Measurements from ENCODE around the gene IL6. TPM values are rescaled to one million over a fixed set of nuclear protein-coding genes. Genes with fewer than 3 reads are reported as not detected.
"Not testable (repeated sequence)": the region's sequence is repeated elsewhere in the genome, so short reads cannot be mapped to it uniquely, and the experiment has no call there.

IL6 gene
- polyA plus RNA-seq, 1 of the 3 experiments (the other 2 are of a cell fraction): 20.5 TPM

GRCh38 chr7:22703107-22703855 is 23.7 kb upstream of the IL6 start:
- DNase-seq, CTCF ChIA-PET: not testable (repeated sequence)

DNA sequence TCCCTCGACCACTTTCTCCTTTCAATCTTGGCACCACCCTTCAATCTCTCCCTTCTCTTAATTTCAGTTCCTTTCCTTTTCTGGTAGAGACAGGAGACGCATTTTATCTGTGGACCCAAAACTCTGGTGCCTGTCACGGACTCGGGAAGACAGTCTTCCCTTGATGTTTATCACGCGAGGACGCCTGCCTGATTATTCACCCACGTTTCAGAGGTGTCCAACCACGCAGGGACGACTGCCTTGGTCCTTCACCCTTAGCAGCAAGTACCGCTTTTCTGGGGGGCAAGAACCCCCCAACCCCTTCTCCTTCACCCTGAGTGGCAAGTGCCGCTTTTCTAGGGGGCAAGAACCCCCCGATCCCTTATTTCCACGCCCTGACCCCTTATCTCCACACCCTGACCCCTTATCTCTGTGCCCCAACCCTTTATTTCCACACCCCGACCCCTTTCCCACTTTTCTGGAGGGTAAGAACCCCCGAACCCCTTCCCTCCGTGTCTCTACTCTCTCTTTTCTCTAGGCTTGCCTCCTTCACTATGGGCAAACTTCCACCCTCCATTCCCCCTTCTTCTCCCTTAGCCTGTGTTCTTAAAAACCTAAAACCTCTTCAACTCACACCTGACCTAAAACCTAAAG is 22.9 kb upstream of the IL6 start:
- H3K9me3 ChIP-seq; DNase-seq; CTCF ChIA-PET; H3F3A ChIP-seq (replicated peaks; ENCODE audit: insufficient read depth); H4K20me1 ChIP-seq (ENCODE audit: insufficient read depth); H3K4me1 ChIP-seq (ENCODE audit: control insufficient read depth in 1 of 2, insufficient read depth in 2 of 2, low read depth in 1 of 2, low read length in 1 of 2); H3K36me3 ChIP-seq (replicated peaks in 1 of 2; ENCODE audit: control insufficient read depth in 1 of 2, insufficient read depth in 2 of 2, low read length in 1 of 2); H3K27ac ChIP-seq (ENCODE audit: low read depth in 2 of 2, low read length in 1 of 2); H3K9ac ChIP-seq; H3K9me2 ChIP-seq; H3K79me2 ChIP-seq (ENCODE audit: insufficient read depth); H3K4me3 ChIP-seq (ENCODE audit: low read depth in 2 of 2, low read length in 1 of 2); POLR2A ChIA-PET: not testable (repeated sequence)
- Histone ChIP-seq H2AFZ (ENCODE audit: low read depth) (0 out of 2 replicates have a peak overlapping the region, but pooled peaks have one; percentile 48), H3K4me2 (peak overlapping the region; percentile 23; the same call in 1 of the 2 replicates), H3K27me3 (ENCODE audit: insufficient read depth) (peaks cover 31% of the 10 kb centered on the region; the same call in 1 of the 2 replicates)
- WGBS (ENCODE audit: low lambda C conversion rate): 11% methylated on average over 17 of the region's 17 CpGs

More at GRCh38 chr7:22703107-22703855, 23.7 kb upstream of the IL6 start:
- H3K36me3 ChIP-seq (replicated peaks in 1 of 2; ENCODE audit: control insufficient read depth in 1 of 2, insufficient read depth in 2 of 2, low read length in 1 of 2); H3K9me2 ChIP-seq; H3K9ac ChIP-seq; H3F3A ChIP-seq (replicated peaks; ENCODE audit: insufficient read depth); H3K4me1 ChIP-seq (ENCODE audit: control insufficient read depth in 1 of 2, insufficient read depth in 2 of 2, low read depth in 1 of 2, low read length in 1 of 2); H3K79me2 ChIP-seq (ENCODE audit: insufficient read depth); POLR2A ChIA-PET; H3K9me3 ChIP-seq; H4K20me1 ChIP-seq (ENCODE audit: insufficient read depth); H3K4me3 ChIP-seq (ENCODE audit: low read depth in 2 of 2, low read length in 1 of 2); H3K4me2 ChIP-seq; H3K27ac ChIP-seq (ENCODE audit: low read depth in 2 of 2, low read length in 1 of 2): not testable (repeated sequence)
- Histone ChIP-seq H3K27me3 (ENCODE audit: insufficient read depth) (peaks cover 31% of the 10 kb centered on the region; the same call in 1 of the 2 replicates), H2AFZ (ENCODE audit: low read depth) (peak overlapping the region; percentile 7; the same call in 1 of the 2 replicates)
- WGBS (ENCODE audit: low lambda C conversion rate): 6% methylated on average over 9 of the region's 10 CpGs

DNA sequence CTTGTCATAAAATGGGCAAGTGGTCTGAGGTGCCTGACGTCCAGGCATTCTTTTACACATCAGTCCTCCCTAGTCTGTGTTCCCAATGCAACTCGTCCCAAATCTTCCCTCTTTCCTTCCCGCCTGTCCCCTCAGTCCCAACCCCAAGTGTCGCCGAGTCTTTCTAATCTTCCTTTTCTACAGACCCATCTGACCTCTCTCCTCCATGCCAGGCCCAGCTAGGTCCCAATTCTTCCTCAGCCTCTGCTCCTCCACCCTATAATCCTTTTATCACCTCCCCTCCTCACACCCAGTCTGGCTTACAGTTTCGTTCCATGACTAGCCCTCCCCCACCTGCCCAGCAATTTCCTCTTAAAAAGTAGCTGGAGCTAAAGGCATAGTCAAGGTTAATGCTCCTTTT is 22.3 kb upstream of the IL6 start:
- peaks cover 31% of the 10 kb centered on the region; the same call in 1 of the 2 replicates for H3K27me3 ChIP-seq (ENCODE audit: insufficient read depth)
- CTCF ChIA-PET: not testable (repeated sequence)

GRCh38 chr7:22705874-22706273 is 21.1 kb upstream of the IL6 start:
- H3K79me2 ChIP-seq (ENCODE audit: insufficient read depth); H3K4me1 ChIP-seq (ENCODE audit: control insufficient read depth in 1 of 2, insufficient read depth in 2 of 2, low read depth in 1 of 2, low read length in 1 of 2); H3K4me3 ChIP-seq (ENCODE audit: low read depth in 2 of 2, low read length in 1 of 2); H3K27ac ChIP-seq (ENCODE audit: low read depth in 2 of 2, low read length in 1 of 2); CTCF ChIA-PET; H3K36me3 ChIP-seq (replicated peaks in 1 of 2; ENCODE audit: control insufficient read depth in 1 of 2, insufficient read depth in 2 of 2, low read length in 1 of 2); H4K20me1 ChIP-seq (ENCODE audit: insufficient read depth); H3K9me3 ChIP-seq; H3K9ac ChIP-seq; POLR2A ChIA-PET; H3K9me2 ChIP-seq; DNase-seq; H3F3A ChIP-seq (replicated peaks; ENCODE audit: insufficient read depth); H3K4me2 ChIP-seq; H2AFZ ChIP-seq (ENCODE audit: low read depth): not testable (repeated sequence)
- H3K27me3 ChIP-seq (ENCODE audit: insufficient read depth): peaks cover 32% of the 10 kb centered on the region; the same call in 1 of the 2 replicates
- 22% methylated on average over 7 of the region's 7 CpGs for WGBS (ENCODE audit: low lambda C conversion rate)

More for the DNA sequence above, 22.3 kb upstream of the IL6 start:
- H4K20me1 ChIP-seq (ENCODE audit: insufficient read depth); H3K36me3 ChIP-seq (replicated peaks in 1 of 2; ENCODE audit: control insufficient read depth in 1 of 2, insufficient read depth in 2 of 2, low read length in 1 of 2); H2AFZ ChIP-seq (ENCODE audit: low read depth); DNase-seq; H3K27ac ChIP-seq (ENCODE audit: low read depth in 2 of 2, low read length in 1 of 2); H3K4me1 ChIP-seq (ENCODE audit: control insufficient read depth in 1 of 2, insufficient read depth in 2 of 2, low read depth in 1 of 2, low read length in 1 of 2); H3K9me3 ChIP-seq; H3F3A ChIP-seq (replicated peaks; ENCODE audit: insufficient read depth); H3K9me2 ChIP-seq; H3K79me2 ChIP-seq (ENCODE audit: insufficient read depth); H3K9ac ChIP-seq; H3K4me3 ChIP-seq (ENCODE audit: low read depth in 2 of 2, low read length in 1 of 2); POLR2A ChIA-PET: not testable (repeated sequence)
- peak overlapping the region; percentile 23; the same call in 1 of the 2 replicates for H3K4me2 ChIP-seq
- 26% methylated on average over 6 of the region's 6 CpGs for WGBS (ENCODE audit: low lambda C conversion rate)

GRCh38 chr7:22707026-22707691 is 19.8 kb upstream of the IL6 start:
- H3K9me3 ChIP-seq; H3K36me3 ChIP-seq (replicated peaks in 1 of 2; ENCODE audit: control insufficient read depth in 1 of 2, insufficient read depth in 2 of 2, low read length in 1 of 2); H3K9ac ChIP-seq; H2AFZ ChIP-seq (ENCODE audit: low read depth); H3K4me2 ChIP-seq; CTCF ChIA-PET; POLR2A ChIA-PET; DNase-seq; H3K27ac ChIP-seq (ENCODE audit: low read depth in 2 of 2, low read length in 1 of 2); H3K9me2 ChIP-seq; H4K20me1 ChIP-seq (ENCODE audit: insufficient read depth); H3K4me1 ChIP-seq (ENCODE audit: control insufficient read depth in 1 of 2, insufficient read depth in 2 of 2, low read depth in 1 of 2, low read length in 1 of 2); H3F3A ChIP-seq (replicated peaks; ENCODE audit: insufficient read depth); H3K4me3 ChIP-seq (ENCODE audit: low read depth in 2 of 2, low read length in 1 of 2); H3K79me2 ChIP-seq (ENCODE audit: insufficient read depth): not testable (repeated sequence)
- peaks cover 35% of the 10 kb centered on the region; the same call in 1 of the 2 replicates for H3K27me3 ChIP-seq (ENCODE audit: insufficient read depth)
- 22% methylated on average over 6 of the region's 6 CpGs for WGBS (ENCODE audit: low lambda C conversion rate)

GRCh38 chr7:22708214-22708613 is 18.8 kb upstream of the IL6 start:
- H3K4me3 ChIP-seq (ENCODE audit: low read depth in 2 of 2, low read length in 1 of 2); CTCF ChIA-PET; H3K36me3 ChIP-seq (replicated peaks in 1 of 2; ENCODE audit: control insufficient read depth in 1 of 2, insufficient read depth in 2 of 2, low read length in 1 of 2); DNase-seq; H3K79me2 ChIP-seq (ENCODE audit: insufficient read depth); H3K4me1 ChIP-seq (ENCODE audit: control insufficient read depth in 1 of 2, insufficient read depth in 2 of 2, low read depth in 1 of 2, low read length in 1 of 2); H2AFZ ChIP-seq (ENCODE audit: low read depth); H3K9ac ChIP-seq; H3K27ac ChIP-seq (ENCODE audit: low read depth in 2 of 2, low read length in 1 of 2); H3K4me2 ChIP-seq; H3K9me2 ChIP-seq; H4K20me1 ChIP-seq (ENCODE audit: insufficient read depth); H3F3A ChIP-seq (replicated peaks; ENCODE audit: insufficient read depth); POLR2A ChIA-PET; H3K9me3 ChIP-seq: not testable (repeated sequence)
- H3K27me3 ChIP-seq (ENCODE audit: insufficient read depth): peaks cover 31% of the 10 kb centered on the region; the same call in 1 of the 2 replicates
- 27% methylated on average over 4 of the region's 4 CpGs for WGBS (ENCODE audit: low lambda C conversion rate)

Measured in SK-N-SH (cell line).